Esophagus squamous epithelium (tissue), 4 donors: ENCODE measurements around the gene CRYBA2.

ENCODE experiments used
- CTCF ChIP-seq, 6 experiments: fragments of 450-650 bp in 4 of 6; fragments of 200-600 bp in 2 of 6; sonication (generic) in 2 of 6; IDR thresholded peaks; one replicate each; pipeline ENCODE4 v1.5.1; 2016 to 2019; ENCODE audit warnings: antibody characterized with exemption in 6 of 6, mild to moderate bottlenecking in 4 of 6, moderate library complexity in 4 of 6
- POLR2A ChIP-seq, 4 donors: fragments of 450-650 bp; IDR thresholded peaks; one replicate each; pipeline ENCODE4 v1.6.1; 2017; ENCODE audit warnings: antibody characterized with exemption in 4 of 4, mild to moderate bottlenecking in 4 of 4, moderate library complexity in 3 of 4

- TF ChIP-seq CTCF (IDR thresholded peaks at IDR 0.05) (no peak), POLR2A (IDR thresholded peaks at IDR 0.05) (no peak)
Observed at GRCh38 chr2:219001100-219001576, 7.9 kb upstream of the CRYBA2 start.
